MM.1S (cell line): ENCODE measurements around the gene GBGT1.

Experiments
- DNase-seq: peaks from one replicate; pipeline ENCODE4 v3.0.0-alpha.2; 2015
- H2AFZ ChIP-seq: fragments of 300-600 bp; sonication (generic); 2 replicates; pipeline ENCODE4 v1.6.0; 2016; ENCODE audit warnings: antibody characterized with exemption, low read length
- H3F3A ChIP-seq: fragments of 300-600 bp; sonication (generic); 2 replicates; pipeline ENCODE4 v1.6.1; 2016; ENCODE audit warnings: mild to moderate bottlenecking, antibody characterized with exemption, low read length, moderate library complexity, mixed read lengths; ENCODE audit not compliant: insufficient read depth
- H3K27ac ChIP-seq: fragments of 300-600 bp; sonication (generic); 2 replicates; pipeline ENCODE4 v1.5.1; 2016; ENCODE audit warnings: mild to moderate bottlenecking, low read length
- H3K27me3 ChIP-seq: fragments of 300-600 bp; sonication (generic); replicated peaks from 2 replicates; pipeline ENCODE4 v1.6.0; 2016; ENCODE audit warnings: low read length; ENCODE audit not compliant: insufficient read depth
- H3K36me3 ChIP-seq: fragments of 300-600 bp; sonication (generic); replicated peaks from 2 replicates; pipeline ENCODE4 v1.6.1; 2016; ENCODE audit warnings: mild to moderate bottlenecking, low read length, mixed read lengths; ENCODE audit not compliant: insufficient read depth
- H3K4me1 ChIP-seq: fragments of 300-600 bp; sonication (generic); 2 replicates; pipeline ENCODE4 v1.6.1; 2016; ENCODE audit warnings: low read length, mixed read lengths
- H3K4me2 ChIP-seq: fragments of 300-600 bp; sonication (generic); 2 replicates; pipeline ENCODE4 v1.6.0; 2016; ENCODE audit warnings: low read depth, low read length
- H3K4me3 ChIP-seq: fragments of 300-600 bp; sonication (generic); 2 replicates; pipeline ENCODE4 v1.5.1; 2016; ENCODE audit warnings: low read length, mixed read lengths
- H3K79me2 ChIP-seq: fragments of 300-600 bp; sonication (generic); 2 replicates; pipeline ENCODE4 v1.6.1; 2016; ENCODE audit warnings: mixed run types, low read length, mixed read lengths
- H3K9ac ChIP-seq: fragments of 300-600 bp; sonication (generic); 2 replicates; pipeline ENCODE4 v1.6.1; 2016; ENCODE audit warnings: low read length, mixed read lengths
- H3K9me2 ChIP-seq: fragments of 300-600 bp; sonication (generic); replicated peaks from 2 replicates; pipeline ENCODE4 v1.6.1; 2016; ENCODE audit warnings: mild to moderate bottlenecking, low read length, mixed read lengths; ENCODE audit not compliant: insufficient read depth
- H3K9me3 ChIP-seq: fragments of 300-600 bp; sonication (generic); replicated peaks from 2 replicates; pipeline ENCODE4 v1.6.1; 2016; ENCODE audit warnings: mild to moderate bottlenecking, low read length, mixed read lengths; ENCODE audit not compliant: insufficient read depth
- H4K20me1 ChIP-seq: fragments of 300-600 bp; sonication (generic); 2 replicates; pipeline ENCODE4 v1.6.1; 2016; ENCODE audit warnings: mild to moderate bottlenecking, low read length, moderate library complexity, mixed read lengths; ENCODE audit not compliant: insufficient read depth
- EZH2 ChIP-seq: fragments of 300-600 bp; sonication (generic); optimal IDR thresholded peaks from 2 replicates; pipeline ENCODE3; 2017; ENCODE audit warnings: low read depth, mild to moderate bottlenecking, antibody characterized with exemption, low read length, mixed read lengths
- EZH2phosphoT487 ChIP-seq: fragments of 300-600 bp; sonication (generic); IDR thresholded peaks from 2 replicates; pipeline ENCODE4 v1.6.1; 2018; ENCODE audit warnings: antibody characterized with exemption, low read length
- TF ChIP-seq, protein P1 (sequence below): fragments of 300-600 bp; sonication (generic); IDR thresholded peaks from 2 replicates; pipeline ENCODE4 v1.5.1; 2016; ENCODE audit warnings: antibody characterized with exemption, low read length, mixed read lengths

GBGT1 gene

GRCh38 chr9:133134388-133135145 lies 29.1 kb downstream of the GBGT1 start:
- Histone ChIP-seq H3K4me3 (no peak overlapping the region), H3K9ac (peak overlapping the region; percentile 50; the same call in 1 of the 2 replicates), H3K4me1 (no peaks in the 10 kb centered on the region; the same call in none of the 2 replicates), H3F3A (no peaks in the 10 kb centered on the region), H3K36me3 (no peaks in the 10 kb centered on the region), H3K9me2 (no peaks in the 10 kb centered on the region), H3K9me3 (no peaks in the 10 kb centered on the region), H3K27ac (peak overlapping the region; percentile 77; the same call in 1 of the 2 replicates), H3K27me3 (no peaks in the 10 kb centered on the region), H4K20me1 (no peaks in the 10 kb centered on the region), H3K79me2 (peaks cover 31% of the 10 kb centered on the region), H2AFZ (no peak overlapping the region), H3K4me2 (no peak overlapping the region)
- no peak for TF ChIP-seq EZH2
- TF ChIP-seq, protein P1, sequence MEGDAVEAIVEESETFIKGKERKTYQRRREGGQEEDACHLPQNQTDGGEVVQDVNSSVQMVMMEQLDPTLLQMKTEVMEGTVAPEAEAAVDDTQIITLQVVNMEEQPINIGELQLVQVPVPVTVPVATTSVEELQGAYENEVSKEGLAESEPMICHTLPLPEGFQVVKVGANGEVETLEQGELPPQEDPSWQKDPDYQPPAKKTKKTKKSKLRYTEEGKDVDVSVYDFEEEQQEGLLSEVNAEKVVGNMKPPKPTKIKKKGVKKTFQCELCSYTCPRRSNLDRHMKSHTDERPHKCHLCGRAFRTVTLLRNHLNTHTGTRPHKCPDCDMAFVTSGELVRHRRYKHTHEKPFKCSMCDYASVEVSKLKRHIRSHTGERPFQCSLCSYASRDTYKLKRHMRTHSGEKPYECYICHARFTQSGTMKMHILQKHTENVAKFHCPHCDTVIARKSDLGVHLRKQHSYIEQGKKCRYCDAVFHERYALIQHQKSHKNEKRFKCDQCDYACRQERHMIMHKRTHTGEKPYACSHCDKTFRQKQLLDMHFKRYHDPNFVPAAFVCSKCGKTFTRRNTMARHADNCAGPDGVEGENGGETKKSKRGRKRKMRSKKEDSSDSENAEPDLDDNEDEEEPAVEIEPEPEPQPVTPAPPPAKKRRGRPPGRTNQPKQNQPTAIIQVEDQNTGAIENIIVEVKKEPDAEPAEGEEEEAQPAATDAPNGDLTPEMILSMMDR = no peak
- no peak for TF ChIP-seq EZH2phosphoT487
- no peak for DNase-seq

- Histone ChIP-seq H3K36me3 (no peaks in the 10 kb centered on the region), H3K4me3 (no peak overlapping the region), H3K27ac (peak overlapping the region; percentile 77; the same call in 1 of the 2 replicates), H3K9me2 (no peaks in the 10 kb centered on the region), H3F3A (no peaks in the 10 kb centered on the region), H3K9ac (peak overlapping the region; percentile 50; the same call in 1 of the 2 replicates), H3K4me2 (no peak overlapping the region), H3K4me1 (no peaks in the 10 kb centered on the region; the same call in none of the 2 replicates), H2AFZ (no peak overlapping the region), H3K9me3 (no peaks in the 10 kb centered on the region), H3K79me2 (peaks cover 28% of the 10 kb centered on the region), H4K20me1 (no peaks in the 10 kb centered on the region), H3K27me3 (no peaks in the 10 kb centered on the region)
- peak; percentile 61 for DNase-seq
- TF ChIP-seq EZH2phosphoT487 (no peak), EZH2 (no peak)
- TF ChIP-seq, protein P1 = no peak
Measured at GRCh38 chr9:133133681-133134387, 29.9 kb downstream of the GBGT1 start.

GRCh38 chr9:133132174-133132573 lies 31.5 kb downstream of the GBGT1 start:
- no peak overlapping the region for H3K4me2 ChIP-seq
- no peaks in the 10 kb centered on the region for H3K27me3 ChIP-seq
- no peak for DNase-seq
- no peaks in the 10 kb centered on the region for H3K36me3 ChIP-seq
- no peaks in the 10 kb centered on the region; the same call in none of the 2 replicates for H3K4me1 ChIP-seq
- no peak overlapping the region for H2AFZ ChIP-seq
- H3K9ac ChIP-seq = no peak overlapping the region
- no peaks in the 10 kb centered on the region for H3K9me3 ChIP-seq
- peaks cover 28% of the 10 kb centered on the region for H3K79me2 ChIP-seq
- no peaks in the 10 kb centered on the region for H3K9me2 ChIP-seq
- no peaks in the 10 kb centered on the region for H3F3A ChIP-seq
- no peaks in the 10 kb centered on the region for H4K20me1 ChIP-seq
- TF ChIP-seq EZH2 (no peak), EZH2phosphoT487 (no peak)
- TF ChIP-seq, protein P1 = no peak
- no peak overlapping the region for H3K4me3 ChIP-seq
- H3K27ac ChIP-seq = no peak overlapping the region
